ENCODE results near the gene CD109.

DNA sequence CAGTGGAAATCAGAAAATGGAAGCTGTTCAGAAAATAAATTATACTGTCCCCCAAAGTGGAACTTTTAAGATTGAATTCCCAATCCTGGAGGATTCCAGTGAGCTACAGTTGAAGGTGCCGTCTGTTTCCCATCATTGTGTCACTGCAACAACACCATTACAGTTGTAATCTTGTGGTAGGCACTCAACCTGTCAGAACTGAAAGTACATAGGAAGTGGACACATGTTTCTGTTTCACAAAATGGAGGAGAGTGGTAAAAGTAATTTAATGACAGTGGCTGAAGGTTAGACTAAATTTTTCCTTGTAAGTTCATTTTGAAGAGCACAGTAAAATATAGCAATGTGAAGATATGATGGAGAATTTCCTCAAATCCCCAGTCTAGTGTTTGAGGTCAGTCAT, 70.0 kb downstream of the CD109 start:
- TF ChIP-seq, protein P1, sequence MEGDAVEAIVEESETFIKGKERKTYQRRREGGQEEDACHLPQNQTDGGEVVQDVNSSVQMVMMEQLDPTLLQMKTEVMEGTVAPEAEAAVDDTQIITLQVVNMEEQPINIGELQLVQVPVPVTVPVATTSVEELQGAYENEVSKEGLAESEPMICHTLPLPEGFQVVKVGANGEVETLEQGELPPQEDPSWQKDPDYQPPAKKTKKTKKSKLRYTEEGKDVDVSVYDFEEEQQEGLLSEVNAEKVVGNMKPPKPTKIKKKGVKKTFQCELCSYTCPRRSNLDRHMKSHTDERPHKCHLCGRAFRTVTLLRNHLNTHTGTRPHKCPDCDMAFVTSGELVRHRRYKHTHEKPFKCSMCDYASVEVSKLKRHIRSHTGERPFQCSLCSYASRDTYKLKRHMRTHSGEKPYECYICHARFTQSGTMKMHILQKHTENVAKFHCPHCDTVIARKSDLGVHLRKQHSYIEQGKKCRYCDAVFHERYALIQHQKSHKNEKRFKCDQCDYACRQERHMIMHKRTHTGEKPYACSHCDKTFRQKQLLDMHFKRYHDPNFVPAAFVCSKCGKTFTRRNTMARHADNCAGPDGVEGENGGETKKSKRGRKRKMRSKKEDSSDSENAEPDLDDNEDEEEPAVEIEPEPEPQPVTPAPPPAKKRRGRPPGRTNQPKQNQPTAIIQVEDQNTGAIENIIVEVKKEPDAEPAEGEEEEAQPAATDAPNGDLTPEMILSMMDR (IDR thresholded peaks at IDR 0.05), result no peak
- TF ChIP-seq POLR2AphosphoS5 (IDR thresholded peaks at IDR 0.05) (no peak), POLR2A (IDR thresholded peaks at IDR 0.05) (no peak)
